ENCODE measurements around the gene GIMAP2.

GRCh38 chr7:150665089-150665748 lies 20.3 kb upstream of the GIMAP2 start:
- TF ChIP-seq POLR2AphosphoS5 (IDR thresholded peaks at IDR 0.05; ENCODE audit: low read depth, low read length) (no peak), TAF1 (IDR thresholded peaks at IDR 0.05; ENCODE audit: low read depth, low read length) (no peak)
